ENCODE data around the gene FXYD3. TPM values are rescaled to one million over a fixed set of nuclear protein-coding genes. Genes with fewer than 3 reads are reported as not detected.

FXYD3 gene
- total and polyA plus RNA-seq, 2 experiments from 2014 or later = 0.81 TPM; not detected in 1

DNA sequence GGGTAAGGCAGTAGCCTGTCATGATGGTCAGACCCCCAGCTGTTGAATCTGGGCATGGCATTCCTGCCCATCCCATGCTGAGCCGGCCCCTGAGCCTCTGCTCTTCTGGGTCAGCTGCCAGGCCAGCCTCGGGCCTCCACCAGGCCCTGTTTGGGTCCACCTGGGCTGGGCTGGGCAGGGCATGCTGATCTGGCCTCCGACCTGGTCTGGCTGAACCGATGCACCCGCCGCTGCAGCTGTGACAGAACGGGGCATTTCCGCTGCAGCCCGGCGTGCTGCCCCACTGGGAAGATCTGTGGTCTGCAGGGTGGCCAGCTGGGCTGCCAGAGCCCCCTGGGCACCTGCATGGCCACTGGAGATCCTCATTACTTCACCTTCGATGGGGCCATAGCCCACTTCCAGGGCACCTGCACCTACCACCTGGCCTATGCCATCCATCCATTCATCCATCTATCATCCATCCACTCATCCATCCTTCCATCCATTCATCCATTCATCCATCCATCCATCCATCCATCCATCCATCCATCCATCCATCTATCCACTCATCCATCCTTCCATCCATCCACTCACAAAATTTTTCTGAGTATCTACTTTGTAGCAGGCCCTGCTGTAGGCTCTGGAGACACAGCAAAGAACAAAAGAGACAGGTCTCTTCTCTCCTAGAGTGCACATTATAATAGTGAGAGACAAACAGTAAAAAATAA is 21.5 kb upstream of the FXYD3 start:
- Histone ChIP-seq H4K20me1 (replicated peaks; ENCODE audit: insufficient read depth) (no peaks in the 10 kb centered on the region), H3K4me1 (ENCODE audit: insufficient read depth) (peaks cover 13% of the 10 kb centered on the region), H3K27me3 (ENCODE audit: insufficient read depth) (no peaks in the 10 kb centered on the region), H3F3A (replicated peaks; ENCODE audit: low read depth) (0 out of 2 replicates have a peak, but pooled peaks cover 8% of the 10 kb centered on the region), H3K9me2 (ENCODE audit: insufficient read depth) (no peaks in the 10 kb centered on the region), H2AFZ (no peak overlapping the region), H3K36me3 (ENCODE audit: insufficient read depth) (no peaks in the 10 kb centered on the region), H3K4me2 (no peak overlapping the region), H3K4me3 (no peak overlapping the region), H3K27ac (ENCODE audit: low read depth) (no peak overlapping the region), H3K79me2 (replicated peaks; ENCODE audit: insufficient read depth) (no peaks in the 10 kb centered on the region)
- no peak for TF ChIP-seq POLR2AphosphoS5 (IDR thresholded peaks at IDR 0.05; ENCODE audit: low read depth)
- TF ChIP-seq, protein P1, sequence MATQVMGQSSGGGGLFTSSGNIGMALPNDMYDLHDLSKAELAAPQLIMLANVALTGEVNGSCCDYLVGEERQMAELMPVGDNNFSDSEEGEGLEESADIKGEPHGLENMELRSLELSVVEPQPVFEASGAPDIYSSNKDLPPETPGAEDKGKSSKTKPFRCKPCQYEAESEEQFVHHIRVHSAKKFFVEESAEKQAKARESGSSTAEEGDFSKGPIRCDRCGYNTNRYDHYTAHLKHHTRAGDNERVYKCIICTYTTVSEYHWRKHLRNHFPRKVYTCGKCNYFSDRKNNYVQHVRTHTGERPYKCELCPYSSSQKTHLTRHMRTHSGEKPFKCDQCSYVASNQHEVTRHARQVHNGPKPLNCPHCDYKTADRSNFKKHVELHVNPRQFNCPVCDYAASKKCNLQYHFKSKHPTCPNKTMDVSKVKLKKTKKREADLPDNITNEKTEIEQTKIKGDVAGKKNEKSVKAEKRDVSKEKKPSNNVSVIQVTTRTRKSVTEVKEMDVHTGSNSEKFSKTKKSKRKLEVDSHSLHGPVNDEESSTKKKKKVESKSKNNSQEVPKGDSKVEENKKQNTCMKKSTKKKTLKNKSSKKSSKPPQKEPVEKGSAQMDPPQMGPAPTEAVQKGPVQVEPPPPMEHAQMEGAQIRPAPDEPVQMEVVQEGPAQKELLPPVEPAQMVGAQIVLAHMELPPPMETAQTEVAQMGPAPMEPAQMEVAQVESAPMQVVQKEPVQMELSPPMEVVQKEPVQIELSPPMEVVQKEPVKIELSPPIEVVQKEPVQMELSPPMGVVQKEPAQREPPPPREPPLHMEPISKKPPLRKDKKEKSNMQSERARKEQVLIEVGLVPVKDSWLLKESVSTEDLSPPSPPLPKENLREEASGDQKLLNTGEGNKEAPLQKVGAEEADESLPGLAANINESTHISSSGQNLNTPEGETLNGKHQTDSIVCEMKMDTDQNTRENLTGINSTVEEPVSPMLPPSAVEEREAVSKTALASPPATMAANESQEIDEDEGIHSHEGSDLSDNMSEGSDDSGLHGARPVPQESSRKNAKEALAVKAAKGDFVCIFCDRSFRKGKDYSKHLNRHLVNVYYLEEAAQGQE (IDR thresholded peaks at IDR 0.05; ENCODE audit: unreplicated experiment) = no peak
- TF ChIP-seq EZH2 (IDR thresholded peaks at IDR 0.05; ENCODE audit: low read depth, unreplicated experiment) = no peak
- TF ChIP-seq CREB1 (CRISPR knock-in tag; IDR thresholded peaks at IDR 0.05; ENCODE audit: low read depth) = no peak
- no peak for TF ChIP-seq EZH2phosphoT487 (IDR thresholded peaks at IDR 0.05; ENCODE audit: unreplicated experiment)
- TF ChIP-seq ZNF331 (CRISPR knock-in tag; IDR thresholded peaks at IDR 0.05; ENCODE audit: low read depth) = no peak
- TF ChIP-seq, protein P2, sequence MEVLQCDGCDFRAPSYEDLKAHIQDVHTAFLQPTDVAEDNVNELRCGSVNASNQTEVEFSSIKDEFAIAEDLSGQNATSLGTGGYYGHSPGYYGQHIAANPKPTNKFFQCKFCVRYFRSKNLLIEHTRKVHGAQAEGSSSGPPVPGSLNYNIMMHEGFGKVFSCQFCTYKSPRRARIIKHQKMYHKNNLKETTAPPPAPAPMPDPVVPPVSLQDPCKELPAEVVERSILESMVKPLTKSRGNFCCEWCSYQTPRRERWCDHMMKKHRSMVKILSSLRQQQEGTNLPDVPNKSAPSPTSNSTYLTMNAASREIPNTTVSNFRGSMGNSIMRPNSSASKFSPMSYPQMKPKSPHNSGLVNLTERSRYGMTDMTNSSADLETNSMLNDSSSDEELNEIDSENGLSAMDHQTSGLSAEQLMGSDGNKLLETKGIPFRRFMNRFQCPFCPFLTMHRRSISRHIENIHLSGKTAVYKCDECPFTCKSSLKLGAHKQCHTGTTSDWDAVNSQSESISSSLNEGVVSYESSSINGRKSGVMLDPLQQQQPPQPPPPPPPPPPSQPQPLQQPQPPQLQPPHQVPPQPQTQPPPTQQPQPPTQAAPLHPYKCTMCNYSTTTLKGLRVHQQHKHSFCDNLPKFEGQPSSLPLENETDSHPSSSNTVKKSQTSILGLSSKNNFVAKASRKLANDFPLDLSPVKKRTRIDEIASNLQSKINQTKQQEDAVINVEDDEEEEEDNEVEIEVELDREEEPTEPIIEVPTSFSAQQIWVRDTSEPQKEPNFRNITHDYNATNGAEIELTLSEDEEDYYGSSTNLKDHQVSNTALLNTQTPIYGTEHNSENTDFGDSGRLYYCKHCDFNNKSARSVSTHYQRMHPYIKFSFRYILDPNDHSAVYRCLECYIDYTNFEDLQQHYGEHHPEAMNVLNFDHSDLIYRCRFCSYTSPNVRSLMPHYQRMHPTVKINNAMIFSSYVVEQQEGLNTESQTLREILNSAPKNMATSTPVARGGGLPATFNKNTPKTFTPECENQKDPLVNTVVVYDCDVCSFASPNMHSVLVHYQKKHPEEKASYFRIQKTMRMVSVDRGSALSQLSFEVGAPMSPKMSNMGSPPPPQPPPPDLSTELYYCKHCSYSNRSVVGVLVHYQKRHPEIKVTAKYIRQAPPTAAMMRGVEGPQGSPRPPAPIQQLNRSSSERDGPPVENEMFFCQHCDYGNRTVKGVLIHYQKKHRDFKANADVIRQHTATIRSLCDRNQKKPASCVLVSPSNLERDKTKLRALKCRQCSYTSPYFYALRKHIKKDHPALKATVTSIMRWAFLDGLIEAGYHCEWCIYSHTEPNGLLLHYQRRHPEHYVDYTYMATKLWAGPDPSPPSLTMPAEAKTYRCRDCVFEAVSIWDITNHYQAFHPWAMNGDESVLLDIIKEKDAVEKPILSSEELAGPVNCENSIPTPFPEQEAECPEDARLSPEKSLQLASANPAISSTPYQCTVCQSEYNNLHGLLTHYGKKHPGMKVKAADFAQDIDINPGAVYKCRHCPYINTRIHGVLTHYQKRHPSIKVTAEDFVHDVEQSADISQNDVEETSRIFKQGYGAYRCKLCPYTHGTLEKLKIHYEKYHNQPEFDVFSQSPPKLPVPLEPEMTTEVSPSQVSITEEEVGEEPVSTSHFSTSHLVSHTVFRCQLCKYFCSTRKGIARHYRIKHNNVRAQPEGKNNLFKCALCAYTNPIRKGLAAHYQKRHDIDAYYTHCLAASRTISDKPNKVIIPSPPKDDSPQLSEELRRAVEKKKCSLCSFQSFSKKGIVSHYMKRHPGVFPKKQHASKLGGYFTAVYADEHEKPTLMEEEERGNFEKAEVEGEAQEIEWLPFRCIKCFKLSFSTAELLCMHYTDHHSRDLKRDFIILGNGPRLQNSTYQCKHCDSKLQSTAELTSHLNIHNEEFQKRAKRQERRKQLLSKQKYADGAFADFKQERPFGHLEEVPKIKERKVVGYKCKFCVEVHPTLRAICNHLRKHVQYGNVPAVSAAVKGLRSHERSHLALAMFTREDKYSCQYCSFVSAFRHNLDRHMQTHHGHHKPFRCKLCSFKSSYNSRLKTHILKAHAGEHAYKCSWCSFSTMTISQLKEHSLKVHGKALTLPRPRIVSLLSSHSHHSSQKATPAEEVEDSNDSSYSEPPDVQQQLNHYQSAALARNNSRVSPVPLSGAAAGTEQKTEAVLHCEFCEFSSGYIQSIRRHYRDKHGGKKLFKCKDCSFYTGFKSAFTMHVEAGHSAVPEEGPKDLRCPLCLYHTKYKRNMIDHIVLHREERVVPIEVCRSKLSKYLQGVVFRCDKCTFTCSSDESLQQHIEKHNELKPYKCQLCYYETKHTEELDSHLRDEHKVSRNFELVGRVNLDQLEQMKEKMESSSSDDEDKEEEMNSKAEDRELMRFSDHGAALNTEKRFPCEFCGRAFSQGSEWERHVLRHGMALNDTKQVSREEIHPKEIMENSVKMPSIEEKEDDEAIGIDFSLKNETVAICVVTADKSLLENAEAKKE (CRISPR knock-in tag; IDR thresholded peaks at IDR 0.05) = no peak
- no peak for TF ChIP-seq JUNB (IDR thresholded peaks at IDR 0.05; ENCODE audit: unreplicated experiment)
- TF ChIP-seq, protein P3, sequence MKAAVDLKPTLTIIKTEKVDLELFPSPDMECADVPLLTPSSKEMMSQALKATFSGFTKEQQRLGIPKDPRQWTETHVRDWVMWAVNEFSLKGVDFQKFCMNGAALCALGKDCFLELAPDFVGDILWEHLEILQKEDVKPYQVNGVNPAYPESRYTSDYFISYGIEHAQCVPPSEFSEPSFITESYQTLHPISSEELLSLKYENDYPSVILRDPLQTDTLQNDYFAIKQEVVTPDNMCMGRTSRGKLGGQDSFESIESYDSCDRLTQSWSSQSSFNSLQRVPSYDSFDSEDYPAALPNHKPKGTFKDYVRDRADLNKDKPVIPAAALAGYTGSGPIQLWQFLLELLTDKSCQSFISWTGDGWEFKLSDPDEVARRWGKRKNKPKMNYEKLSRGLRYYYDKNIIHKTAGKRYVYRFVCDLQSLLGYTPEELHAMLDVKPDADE (IDR thresholded peaks at IDR 0.05) = no peak
- no peak for TF ChIP-seq ZNF114 (CRISPR knock-in tag; IDR thresholded peaks at IDR 0.05)
- TF ChIP-seq, protein P4, sequence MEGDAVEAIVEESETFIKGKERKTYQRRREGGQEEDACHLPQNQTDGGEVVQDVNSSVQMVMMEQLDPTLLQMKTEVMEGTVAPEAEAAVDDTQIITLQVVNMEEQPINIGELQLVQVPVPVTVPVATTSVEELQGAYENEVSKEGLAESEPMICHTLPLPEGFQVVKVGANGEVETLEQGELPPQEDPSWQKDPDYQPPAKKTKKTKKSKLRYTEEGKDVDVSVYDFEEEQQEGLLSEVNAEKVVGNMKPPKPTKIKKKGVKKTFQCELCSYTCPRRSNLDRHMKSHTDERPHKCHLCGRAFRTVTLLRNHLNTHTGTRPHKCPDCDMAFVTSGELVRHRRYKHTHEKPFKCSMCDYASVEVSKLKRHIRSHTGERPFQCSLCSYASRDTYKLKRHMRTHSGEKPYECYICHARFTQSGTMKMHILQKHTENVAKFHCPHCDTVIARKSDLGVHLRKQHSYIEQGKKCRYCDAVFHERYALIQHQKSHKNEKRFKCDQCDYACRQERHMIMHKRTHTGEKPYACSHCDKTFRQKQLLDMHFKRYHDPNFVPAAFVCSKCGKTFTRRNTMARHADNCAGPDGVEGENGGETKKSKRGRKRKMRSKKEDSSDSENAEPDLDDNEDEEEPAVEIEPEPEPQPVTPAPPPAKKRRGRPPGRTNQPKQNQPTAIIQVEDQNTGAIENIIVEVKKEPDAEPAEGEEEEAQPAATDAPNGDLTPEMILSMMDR (conservative IDR thresholded peaks at IDR 0.05; ENCODE audit: low read depth in 2 of 2) = no peak
- no peak for TF ChIP-seq NANOG (IDR thresholded peaks at IDR 0.05; ENCODE audit: borderline replicate concordance)
- TF ChIP-seq STAT1 (IDR thresholded peaks at IDR 0.05; ENCODE audit: unreplicated experiment) = no peak
- Mint-ChIP-seq H3K4me3 (no peak overlapping the region; the same call in 2 of the 3 replicates), H3K4me1 (peaks cover 14% of the 10 kb centered on the region), H3K36me3 (ENCODE audit: low read depth) (no peaks in the 10 kb centered on the region), H3K27ac (no peak overlapping the region), H3K9me3 (no peaks in the 10 kb centered on the region), H3K27me3 (ENCODE audit: insufficient read depth, low read depth, poor library complexity) (peaks cover 2% of the 10 kb centered on the region)
- ATAC-seq = no peak
- no peak for DNase-seq (ENCODE audit: low spot score)

All from GM23338 (cell line).